Activated naive CD8-positive, alpha-beta T cell treated with anti-CD3 and anti-CD28 coated beads, Interleukin-2, amount 50 U/mL, for 24 hours (primary cell): Measurements from ENCODE around the gene MFN2.
"Not testable (repeated sequence)": the region's sequence is repeated elsewhere in the genome, so short reads cannot be mapped to it uniquely, and the experiment has no call there.

Experiments used
- ATAC-seq: fragments of 150-1000 bp; cut with Tn5 transposase; one replicate; pipeline ENCODE4 v1.10.0; 2021
- DNase-seq: peaks from one replicate; pipeline ENCODE4 v3.0.0; 2021
- H3K27ac Mint-ChIP-seq: one replicate; pipeline ENCODE4 v1.8.0; 2021; ENCODE audit warnings: mild to moderate bottlenecking, mixed read lengths
- H3K27me3 Mint-ChIP-seq: one replicate; pipeline ENCODE4 v1.8.0; 2021; ENCODE audit warnings: mixed read lengths
- H3K36me3 Mint-ChIP-seq: one replicate; pipeline ENCODE4 v1.8.0; 2021; ENCODE audit warnings: low read depth, mixed read lengths
- H3K4me1 Mint-ChIP-seq: one replicate; pipeline ENCODE4 v1.8.0; 2021; ENCODE audit warnings: mixed read lengths
- H3K4me3 Mint-ChIP-seq: one replicate; pipeline ENCODE4 v1.8.0; 2021; ENCODE audit warnings: mild to moderate bottlenecking, moderate library complexity, mixed read lengths
- H3K9me3 Mint-ChIP-seq: one replicate; pipeline ENCODE4 v1.8.0; 2021; ENCODE audit warnings: mixed read lengths

MFN2 gene

DNA sequence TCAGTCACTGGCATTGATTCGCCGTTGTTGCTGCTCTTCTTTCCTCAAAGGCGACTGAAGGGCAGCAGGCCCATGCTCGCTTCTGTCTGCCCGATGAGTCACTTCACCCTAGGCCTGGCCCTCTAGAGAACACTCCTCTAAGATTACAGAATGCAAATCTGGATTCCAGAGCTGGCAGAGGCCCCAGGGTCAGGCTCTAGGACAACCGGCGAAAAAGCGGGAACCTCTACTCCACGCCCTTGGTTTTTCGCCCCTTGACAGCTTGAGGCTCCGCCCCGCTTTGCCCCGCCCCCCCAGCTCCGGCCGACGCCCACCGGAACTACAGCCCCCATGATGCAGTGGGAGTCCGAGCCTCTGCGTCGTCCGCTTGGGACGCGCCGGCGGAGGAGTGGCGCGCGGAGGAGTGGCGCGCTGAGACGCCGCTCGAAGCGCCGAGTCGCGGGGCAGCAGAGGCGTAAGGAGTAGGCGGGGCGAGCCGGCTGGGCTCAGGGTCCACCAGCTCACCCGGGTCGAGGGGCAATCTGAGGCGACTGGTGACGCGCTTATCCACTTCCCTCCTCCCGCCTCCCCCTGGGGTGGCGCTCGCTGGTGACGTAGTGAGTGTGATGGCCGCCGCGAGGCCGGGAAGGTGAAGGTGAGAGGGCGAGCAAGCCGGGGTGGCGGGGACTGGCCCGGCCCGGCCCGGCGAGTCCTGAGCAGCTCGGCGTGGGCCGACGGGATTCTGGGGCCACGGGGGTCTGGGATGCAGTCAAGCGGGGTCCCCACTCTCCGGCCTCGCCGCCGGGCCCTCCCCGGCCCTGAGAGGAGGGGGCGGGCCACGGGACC lies at the start of gene MFN2:
Gene MFN2, plus strand, starts transcription at position 594 of the 825 bp plus-strand sequence. CDS start 8,725 bp downstream, outside the sequence.
- Mint-ChIP-seq H3K4me1 (peaks cover 36% of the 10 kb centered on the region), H3K27ac (peak within 1 kb of the TSS; percentile 93), H3K9me3 (no peaks in the 10 kb centered on the region), H3K27me3 (no peaks in the 10 kb centered on the region), H3K4me3 (peak within 1 kb of the TSS; percentile 96), H3K36me3 (peaks cover 22% of the 10 kb centered on the region)
- ATAC-seq (peak; percentile 94), DNase-seq (peak; percentile 93)

- Mint-ChIP-seq H3K36me3 (no peaks in the 10 kb centered on the region), H3K4me3 (no peak overlapping the region), H3K27ac (no peak overlapping the region), H3K9me3 (no peaks in the 10 kb centered on the region), H3K4me1 (peaks cover 16% of the 10 kb centered on the region), H3K27me3 (no peaks in the 10 kb centered on the region)
- DNase-seq (no peak), ATAC-seq (no peak)
Measured at GRCh38 chr1:11930571-11931445, 49.4 kb upstream of the MFN2 start.

- Mint-ChIP-seq H3K9me3 (no peaks in the 10 kb centered on the region), H3K27ac (no peak overlapping the region), H3K4me3 (no peak overlapping the region), H3K4me1 (peaks cover 10% of the 10 kb centered on the region), H3K27me3 (no peaks in the 10 kb centered on the region), H3K36me3 (no peaks in the 10 kb centered on the region)
- ATAC-seq (no peak), DNase-seq (no peak)
Measured at GRCh38 chr1:11931845-11932244, 48.4 kb upstream of the MFN2 start.

GRCh38 chr1:11934302-11935056 lies 45.8 kb upstream of the MFN2 start, which contains the start of gene PLOD1:
TSS of gene PLOD1 (plus strand) at chr1:11934717. CDS start at chr1:11934780, 63 bp downstream.
- Mint-ChIP-seq H3K4me1 (peaks cover 9% of the 10 kb centered on the region), H3K36me3 (no peaks in the 10 kb centered on the region), H3K27me3 (no peaks in the 10 kb centered on the region), H3K4me3 (peak within 1 kb of the TSS; percentile 80), H3K9me3 (no peaks in the 10 kb centered on the region), H3K27ac (peak within 1 kb of the TSS; percentile 54)
- ATAC-seq (peak; percentile 99), DNase-seq (peak; percentile 88)

DNA sequence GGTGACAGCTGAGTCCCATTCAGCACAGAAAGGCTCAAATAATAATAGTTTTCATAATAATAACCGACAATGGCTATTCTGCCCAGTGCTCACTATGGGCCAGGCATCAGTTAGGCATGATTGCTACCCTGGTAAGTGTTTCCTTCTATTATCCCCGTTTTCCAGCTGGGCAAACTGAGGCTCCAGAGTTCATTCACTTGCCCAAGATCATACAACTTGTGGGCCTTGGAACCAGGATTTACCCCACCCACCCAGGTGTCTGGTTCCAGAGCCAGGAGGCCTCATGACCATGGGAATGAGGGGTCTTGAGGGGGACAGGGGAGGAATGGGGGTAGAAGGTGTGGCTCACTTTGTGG lies 45.2 kb upstream of the MFN2 start:
- ATAC-seq = no peak
- H3K4me3 Mint-ChIP-seq = peak overlapping the region; percentile 80
- H3K27ac Mint-ChIP-seq = peak overlapping the region; percentile 54

GRCh38 chr1:11935733-11936132 lies 44.5 kb upstream of the MFN2 start:
- not testable (repeated sequence) for H3K27me3 Mint-ChIP-seq, H3K9me3 Mint-ChIP-seq, ATAC-seq, H3K36me3 Mint-ChIP-seq, H3K27ac Mint-ChIP-seq, H3K4me1 Mint-ChIP-seq, DNase-seq
- H3K4me3 Mint-ChIP-seq = peak overlapping the region; percentile 14

More for the DNA sequence above, 45.2 kb upstream of the MFN2 start:
- Mint-ChIP-seq H3K4me1 (peaks cover 6% of the 10 kb centered on the region), H3K27me3 (no peaks in the 10 kb centered on the region), H3K36me3 (no peaks in the 10 kb centered on the region), H3K9me3 (no peaks in the 10 kb centered on the region)
- no peak for DNase-seq

DNA sequence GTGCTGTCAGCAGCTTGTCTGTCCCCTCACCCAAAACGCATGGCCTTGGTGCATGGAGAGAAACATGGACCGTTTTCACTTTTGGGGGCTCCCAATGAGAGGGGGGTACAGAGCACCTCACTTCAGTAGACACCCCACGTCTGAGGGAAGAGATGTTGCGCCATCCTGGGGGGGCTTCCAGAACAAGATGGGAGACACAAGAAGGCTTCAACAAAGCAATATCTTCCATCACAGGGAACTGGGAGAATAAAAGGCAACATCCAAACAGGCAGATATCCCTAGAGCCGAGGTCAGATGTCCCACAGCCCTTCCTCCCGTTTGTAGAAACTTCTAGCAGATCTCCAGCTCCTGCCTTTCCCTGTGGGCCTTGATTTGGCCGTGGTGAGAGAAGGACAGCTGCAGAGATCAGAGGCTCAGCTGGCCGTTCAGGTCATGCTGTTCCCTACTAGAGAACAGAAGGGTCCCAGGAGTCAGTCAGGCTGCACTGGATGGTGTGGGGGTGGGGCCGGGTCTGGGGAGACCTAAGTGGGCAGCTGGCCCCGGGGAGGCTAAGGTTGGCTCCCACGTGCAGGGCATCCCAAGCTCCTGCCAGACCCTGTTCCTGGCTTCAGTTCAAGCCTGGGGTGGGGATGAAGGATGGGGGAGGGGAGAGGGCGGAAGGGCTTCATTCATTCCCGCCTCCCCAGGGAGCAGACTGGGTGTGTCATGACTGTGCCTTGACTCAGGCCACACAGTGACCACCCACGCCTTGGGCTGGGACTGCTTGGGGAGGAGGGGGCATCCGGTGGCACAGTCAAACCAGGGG lies 41.3 kb upstream of the MFN2 start:
- Mint-ChIP-seq H3K27ac (no peak overlapping the region), H3K9me3 (no peaks in the 10 kb centered on the region), H3K36me3 (no peaks in the 10 kb centered on the region), H3K4me3 (no peak overlapping the region), H3K4me1 (peaks cover 5% of the 10 kb centered on the region), H3K27me3 (no peaks in the 10 kb centered on the region)
- no peak for ATAC-seq
- DNase-seq = no peak

DNA sequence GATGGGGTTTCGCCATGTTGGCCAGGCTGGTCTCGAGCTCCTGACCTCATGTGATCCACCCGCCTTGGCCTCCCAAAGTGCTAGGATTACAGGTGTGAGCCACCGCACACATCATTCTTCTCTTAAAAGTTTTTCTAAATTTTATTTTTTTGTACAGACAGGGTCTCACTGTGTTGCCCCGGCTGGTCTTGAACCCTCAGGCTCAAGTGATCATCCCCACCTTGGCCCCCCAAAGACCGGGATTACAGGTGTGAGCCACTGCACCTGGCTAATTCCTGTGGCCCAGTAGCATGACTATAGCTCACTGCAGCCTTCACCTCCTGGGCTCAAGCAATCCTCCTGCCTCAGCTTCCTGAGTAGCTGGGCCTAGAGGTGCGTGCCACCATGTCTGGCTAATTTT lies 40.5 kb upstream of the MFN2 start:
- H3K4me1 Mint-ChIP-seq, H3K36me3 Mint-ChIP-seq, H3K9me3 Mint-ChIP-seq, ATAC-seq, DNase-seq, H3K27me3 Mint-ChIP-seq, H3K27ac Mint-ChIP-seq, H3K4me3 Mint-ChIP-seq: not testable (repeated sequence)

DNA sequence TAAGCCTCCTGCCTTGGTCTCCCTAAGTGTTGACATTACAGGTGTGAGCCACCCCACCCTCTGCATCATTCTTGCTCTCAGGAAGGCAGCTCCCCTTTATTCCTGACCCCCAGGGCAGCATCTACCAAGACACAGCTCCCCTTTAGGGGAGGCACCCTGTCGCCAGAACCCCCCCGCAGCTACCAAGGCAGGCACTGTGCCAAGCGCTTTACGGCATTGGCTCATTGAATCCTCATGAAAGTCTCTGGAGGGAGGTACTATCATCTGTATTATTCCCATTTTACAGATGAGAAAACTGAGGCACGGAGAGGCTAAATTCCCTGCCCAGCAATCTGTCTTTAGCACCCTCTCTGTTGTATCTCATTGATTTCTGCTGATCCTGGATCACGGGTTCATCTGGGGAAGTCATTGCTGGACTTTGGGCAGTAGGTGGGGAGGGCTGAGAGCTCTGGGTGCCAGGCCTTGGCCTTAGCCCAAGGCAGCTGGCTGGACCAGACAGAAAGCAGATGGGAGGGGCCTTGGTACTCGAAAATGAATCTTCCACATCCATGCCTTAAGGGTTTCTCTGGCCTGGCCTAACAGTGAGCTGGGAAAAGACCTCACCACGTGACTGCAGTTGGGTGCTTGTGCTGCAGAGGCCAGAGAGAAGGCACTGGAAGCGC lies 39.9 kb upstream of the MFN2 start:
- Mint-ChIP-seq H3K4me3 (no peak overlapping the region), H3K36me3 (peaks cover 3% of the 10 kb centered on the region), H3K4me1 (peaks cover 2% of the 10 kb centered on the region), H3K9me3 (no peaks in the 10 kb centered on the region), H3K27ac (no peak overlapping the region), H3K27me3 (no peaks in the 10 kb centered on the region)
- DNase-seq = no peak
- no peak for ATAC-seq

- no peak overlapping the region for H3K27ac Mint-ChIP-seq
- no peaks in the 10 kb centered on the region for H3K27me3 Mint-ChIP-seq
- ATAC-seq (no peak), DNase-seq (no peak)
- H3K4me3 Mint-ChIP-seq = no peak overlapping the region
- peaks cover 1% of the 10 kb centered on the region for H3K4me1 Mint-ChIP-seq
- peaks cover 6% of the 10 kb centered on the region for H3K9me3 Mint-ChIP-seq
- peaks cover 8% of the 10 kb centered on the region for H3K36me3 Mint-ChIP-seq
Measured at GRCh38 chr1:11942280-11942679, 38.0 kb upstream of the MFN2 start.

GRCh38 chr1:11943619-11944018 lies 36.6 kb upstream of the MFN2 start:
- Mint-ChIP-seq H3K4me3 (no peak overlapping the region), H3K9me3 (peaks cover 6% of the 10 kb centered on the region), H3K27ac (no peak overlapping the region), H3K4me1 (no peaks in the 10 kb centered on the region), H3K27me3 (no peaks in the 10 kb centered on the region), H3K36me3 (peaks cover 12% of the 10 kb centered on the region)
- ATAC-seq (no peak), DNase-seq (no peak)

DNA sequence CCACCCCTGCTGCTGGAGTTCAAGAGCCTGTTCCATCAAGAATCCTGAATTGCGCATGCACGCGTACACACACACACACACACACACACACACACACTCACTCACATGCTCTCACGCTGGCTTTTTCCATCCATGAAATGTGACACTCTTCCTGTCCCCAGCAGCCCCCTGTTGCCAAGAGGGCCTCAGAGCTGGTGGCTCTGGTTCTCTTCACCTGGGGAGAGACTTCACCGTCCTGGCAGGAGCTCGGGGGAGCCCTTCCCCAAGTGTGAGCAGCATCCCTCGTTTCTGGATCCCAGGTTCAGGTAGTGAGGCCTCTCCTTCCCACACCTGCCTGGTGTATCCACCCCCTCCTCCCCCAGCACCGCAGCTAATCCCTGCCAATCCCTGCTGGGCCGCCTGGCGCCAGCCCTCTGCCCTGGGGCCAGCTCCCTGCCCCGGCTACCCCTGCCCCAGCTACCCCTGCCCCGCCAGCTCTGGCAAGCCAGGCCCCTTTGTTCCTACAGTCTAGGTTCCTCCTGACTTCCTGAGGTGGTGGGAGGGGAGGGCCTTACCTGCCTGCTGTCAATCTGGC lies 35.8 kb upstream of the MFN2 start:
- ATAC-seq (no peak), DNase-seq (no peak)
- Mint-ChIP-seq H3K9me3 (peaks cover 6% of the 10 kb centered on the region), H3K36me3 (peaks cover 16% of the 10 kb centered on the region), H3K4me3 (no peak overlapping the region), H3K4me1 (no peaks in the 10 kb centered on the region), H3K27me3 (no peaks in the 10 kb centered on the region), H3K27ac (no peak overlapping the region)

DNA sequence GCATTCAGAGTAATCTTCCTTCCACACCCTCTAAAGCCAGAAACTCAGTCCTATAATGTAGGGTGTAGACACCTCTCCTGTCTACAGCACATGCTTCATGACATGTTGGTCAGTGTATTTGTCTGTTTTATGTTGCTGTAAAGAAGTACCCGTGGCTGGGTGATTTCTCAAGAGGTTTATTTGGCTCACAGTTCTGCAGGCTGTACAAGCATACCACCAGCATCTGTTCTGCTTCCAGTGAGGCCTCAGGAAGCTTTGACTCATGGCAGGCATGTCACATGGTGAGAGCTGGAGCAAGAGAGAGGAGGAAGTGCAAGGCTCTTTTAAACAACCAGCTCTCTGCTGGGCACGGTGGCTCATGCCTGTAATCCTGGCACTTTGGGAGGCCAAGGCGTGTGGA lies 33.6 kb upstream of the MFN2 start:
- Mint-ChIP-seq H3K36me3 (peaks cover 20% of the 10 kb centered on the region), H3K27me3 (no peaks in the 10 kb centered on the region), H3K4me3 (no peak overlapping the region), H3K9me3 (peaks cover 6% of the 10 kb centered on the region), H3K27ac (no peak overlapping the region), H3K4me1 (no peaks in the 10 kb centered on the region)
- peak; percentile 33 for ATAC-seq
- no peak for DNase-seq
